SU-DHL-6 (cell line): ENCODE measurements around the gene AZGP1.
"Not testable (repeated sequence)": the region's sequence is repeated elsewhere in the genome, so short reads cannot be mapped to it uniquely, and the experiment has no call there.

ENCODE experiments used
- EZH2phosphoT487 ChIP-seq: fragments of 200-600 bp; sonication (generic), shearing (Covaris generic); conservative IDR thresholded peaks from 2 replicates; pipeline ENCODE4 v1.6.1; 2018; ENCODE audit warnings: mild to moderate bottlenecking, antibody characterized with exemption, low read length, moderate library complexity, mixed read lengths
- TF ChIP-seq, protein P1 (sequence below): fragments of 200-600 bp; sonication (generic); IDR thresholded peaks from one replicate; pipeline ENCODE4 v1.5.1; 2017; ENCODE audit warnings: antibody characterized with exemption, mild to moderate bottlenecking, low read length, moderate library complexity; ENCODE audit not compliant: insufficient read depth, poor library complexity, severe bottlenecking

- TF ChIP-seq EZH2phosphoT487: not testable (repeated sequence)
- TF ChIP-seq, protein P1, sequence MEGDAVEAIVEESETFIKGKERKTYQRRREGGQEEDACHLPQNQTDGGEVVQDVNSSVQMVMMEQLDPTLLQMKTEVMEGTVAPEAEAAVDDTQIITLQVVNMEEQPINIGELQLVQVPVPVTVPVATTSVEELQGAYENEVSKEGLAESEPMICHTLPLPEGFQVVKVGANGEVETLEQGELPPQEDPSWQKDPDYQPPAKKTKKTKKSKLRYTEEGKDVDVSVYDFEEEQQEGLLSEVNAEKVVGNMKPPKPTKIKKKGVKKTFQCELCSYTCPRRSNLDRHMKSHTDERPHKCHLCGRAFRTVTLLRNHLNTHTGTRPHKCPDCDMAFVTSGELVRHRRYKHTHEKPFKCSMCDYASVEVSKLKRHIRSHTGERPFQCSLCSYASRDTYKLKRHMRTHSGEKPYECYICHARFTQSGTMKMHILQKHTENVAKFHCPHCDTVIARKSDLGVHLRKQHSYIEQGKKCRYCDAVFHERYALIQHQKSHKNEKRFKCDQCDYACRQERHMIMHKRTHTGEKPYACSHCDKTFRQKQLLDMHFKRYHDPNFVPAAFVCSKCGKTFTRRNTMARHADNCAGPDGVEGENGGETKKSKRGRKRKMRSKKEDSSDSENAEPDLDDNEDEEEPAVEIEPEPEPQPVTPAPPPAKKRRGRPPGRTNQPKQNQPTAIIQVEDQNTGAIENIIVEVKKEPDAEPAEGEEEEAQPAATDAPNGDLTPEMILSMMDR: not testable (repeated sequence)
Observed at GRCh38 chr7:100009952-100010351, 34.1 kb upstream of the AZGP1 start.
